Vagina (tissue), 2 donors: ENCODE results near the gene SMARCC2.

Experiments
- CTCF ChIP-seq, 3 experiments: fragments of 450-650 bp in 2 of 3; fragments of 200-600 bp in 1 of 3; sonication (generic) in 1 of 3; IDR thresholded peaks; one replicate each; pipeline ENCODE4 v1.5.1; 2017 to 2019; ENCODE audit warnings: antibody characterized with exemption in 3 of 3, mild to moderate bottlenecking in 2 of 3, moderate library complexity in 2 of 3
- POLR2A ChIP-seq, 2 donors: fragments of 450-650 bp; IDR thresholded peaks; one replicate each; pipeline ENCODE4 v1.6.1; 2017; ENCODE audit warnings: antibody characterized with exemption in 2 of 2, mild to moderate bottlenecking in 2 of 2, moderate library complexity in 2 of 2
- POLR2AphosphoS5 ChIP-seq, 2 donors: sonication (generic); formaldehyde crosslinking; IDR thresholded peaks; one replicate each; pipeline ENCODE4 v1.9.0; 2017; ENCODE audit warnings: antibody characterized with exemption in 2 of 2, mild to moderate bottlenecking in 2 of 2, low read depth in 1 of 2; ENCODE audit not compliant: insufficient read depth in 1 of 2

- no peak for TF ChIP-seq CTCF (IDR thresholded peaks at IDR 0.05)
- TF ChIP-seq POLR2A (IDR thresholded peaks at IDR 0.05): no peak
- TF ChIP-seq POLR2AphosphoS5 (IDR thresholded peaks at IDR 0.05; ENCODE audit: insufficient read depth in 1 of 2, low read depth in 1 of 2): no peak
These were observed 48.3 kb upstream of the SMARCC2 start for GRCh38 chr12:56237552-56237951.
